RWPE2 (cell line): Measurements from ENCODE around the gene CHAC2.
A peak's percentile ranks its signal among the peaks of the same experiment; 100 is the strongest.
"Not testable (repeated sequence)": the region's sequence is repeated elsewhere in the genome, so short reads cannot be mapped to it uniquely, and the experiment has no call there.

Source experiments
- ATAC-seq: fragments of 200-7000 bp; cut with Tn5 transposase; 3 replicates; pipeline ENCODE4 v1.9.1; 2021; ENCODE audit warnings: low read depth
- DNase-seq: peaks from one replicate; pipeline ENCODE4 v3.0.0-alpha.2; 2020; ENCODE audit warnings: low spot score
- H3K27ac ChIP-seq: fragments of 450-650 bp; 2 replicates; pipeline ENCODE4 v1.5.1; 2017; ENCODE audit warnings: mild to moderate bottlenecking; ENCODE audit not compliant: poor library complexity, severe bottlenecking
- H3K27me3 ChIP-seq: fragments of 250-450 bp; sonication (Bioruptor Pico); 2 replicates; pipeline ENCODE4 v1.5.1; 2021; ENCODE audit warnings: mild to moderate bottlenecking, moderate library complexity; ENCODE audit not compliant: insufficient read depth, poor library complexity, severe bottlenecking
- H3K36me3 ChIP-seq: fragments of 250-450 bp; sonication (Bioruptor Pico); 2 replicates; pipeline ENCODE4 v1.5.1; 2020; ENCODE audit warnings: low read depth, mild to moderate bottlenecking, moderate library complexity
- H3K4me1 ChIP-seq: fragments of 250-450 bp; sonication (Bioruptor Pico); 2 replicates; pipeline ENCODE4 v1.5.1; 2021; ENCODE audit warnings: mild to moderate bottlenecking, moderate library complexity; ENCODE audit not compliant: insufficient read depth, poor library complexity, severe bottlenecking
- H3K4me3 ChIP-seq: fragments of 250-450 bp; sonication (Bioruptor Pico); 2 replicates; pipeline ENCODE4 v1.5.1; 2021; ENCODE audit warnings: mild to moderate bottlenecking, moderate library complexity; ENCODE audit not compliant: severe bottlenecking
- H3K9me3 ChIP-seq: fragments of 250-450 bp; sonication (Bioruptor Pico); 2 replicates; pipeline ENCODE4 v1.5.1; 2021; ENCODE audit warnings: mild to moderate bottlenecking, moderate library complexity; ENCODE audit not compliant: severe bottlenecking
- CTCF ChIP-seq: fragments of 450-650 bp; IDR thresholded peaks from one replicate; pipeline ENCODE4 v1.5.1; 2017; ENCODE audit warnings: mild to moderate bottlenecking, moderate library complexity; ENCODE audit not compliant: poor library complexity, severe bottlenecking

Gene CHAC2

GRCh38 chr2:53820711-53821110 is 53.1 kb downstream of the CHAC2 start:
- no peaks in the 10 kb centered on the region for H3K27me3 ChIP-seq
- ATAC-seq (peak; percentile 40; the same call in 2 of the 3 replicates), DNase-seq (no peak)
- no peaks in the 10 kb centered on the region for H3K4me1 ChIP-seq
- H3K9me3 ChIP-seq = no peaks in the 10 kb centered on the region
- peaks cover 21% of the 10 kb centered on the region for H3K36me3 ChIP-seq
- no peak overlapping the region for H3K4me3 ChIP-seq
- no peak for TF ChIP-seq CTCF
- H3K27ac ChIP-seq = no peak overlapping the region

- TF ChIP-seq CTCF = no peak
- H3K27me3 ChIP-seq = no peaks in the 10 kb centered on the region
- H3K4me1 ChIP-seq = no peaks in the 10 kb centered on the region
- H3K27ac ChIP-seq = no peak overlapping the region
- no peaks in the 10 kb centered on the region for H3K9me3 ChIP-seq
- H3K4me3 ChIP-seq = no peak overlapping the region
- ATAC-seq (no peak), DNase-seq (no peak)
- peaks cover 17% of the 10 kb centered on the region for H3K36me3 ChIP-seq
Observed at GRCh38 chr2:53821810-53822209, 54.2 kb downstream of the CHAC2 start.

GRCh38 chr2:53823639-53824038 is 56.0 kb downstream of the CHAC2 start:
- not testable (repeated sequence) for H3K27me3 ChIP-seq, H3K4me1 ChIP-seq, H3K4me3 ChIP-seq, H3K9me3 ChIP-seq, ATAC-seq, DNase-seq, H3K36me3 ChIP-seq, H3K27ac ChIP-seq
- peak; percentile 16 for TF ChIP-seq CTCF
